Kidney epithelial cell (primary cell): ENCODE results near the gene LPAR1. TPM values are rescaled to one million over a fixed set of nuclear protein-coding genes. Genes with fewer than 3 reads are reported as not detected.
"Not testable (repeated sequence)": the region's sequence is repeated elsewhere in the genome, so short reads cannot be mapped to it uniquely, and the experiment has no call there.

Experiments
- DNase-seq: peaks from one replicate; pipeline ENCODE4 v3.0.0-alpha.2; 2010; ENCODE audit warnings: low read depth
- H3K27me3 ChIP-seq: 2 replicates; pipeline ENCODE4 v1.6.0; 2011; ENCODE audit warnings: low read length; ENCODE audit not compliant: control insufficient read depth, insufficient read depth
- H3K36me3 ChIP-seq: 2 replicates; pipeline ENCODE4 v1.5.1; 2011; ENCODE audit warnings: low read length; ENCODE audit not compliant: control insufficient read depth, insufficient read depth
- H3K4me3 ChIP-seq: 2 replicates; pipeline ENCODE4 v1.5.1; 2011; ENCODE audit warnings: low read depth, mild to moderate bottlenecking, control low read depth, low read length
- total RNA-seq: library from RNA; depleted of rRNA; stranded (reverse); fragments of >200 nt; gene quantifications from 2 replicates; pipeline ENCODE4 v1.2.3, GENCODE V29; 2015
- TF ChIP-seq, protein P1 (sequence below): IDR thresholded peaks from 2 replicates; pipeline ENCODE4 v1.5.1; 2011; ENCODE audit warnings: mild to moderate bottlenecking, moderate library complexity, low read length, control low read depth, inconsistent platforms; ENCODE audit not compliant: insufficient read depth, poor library complexity, severe bottlenecking

Gene LPAR1
- total RNA-seq, 1 donor from 2014 or later, result 6.4 TPM

DNA sequence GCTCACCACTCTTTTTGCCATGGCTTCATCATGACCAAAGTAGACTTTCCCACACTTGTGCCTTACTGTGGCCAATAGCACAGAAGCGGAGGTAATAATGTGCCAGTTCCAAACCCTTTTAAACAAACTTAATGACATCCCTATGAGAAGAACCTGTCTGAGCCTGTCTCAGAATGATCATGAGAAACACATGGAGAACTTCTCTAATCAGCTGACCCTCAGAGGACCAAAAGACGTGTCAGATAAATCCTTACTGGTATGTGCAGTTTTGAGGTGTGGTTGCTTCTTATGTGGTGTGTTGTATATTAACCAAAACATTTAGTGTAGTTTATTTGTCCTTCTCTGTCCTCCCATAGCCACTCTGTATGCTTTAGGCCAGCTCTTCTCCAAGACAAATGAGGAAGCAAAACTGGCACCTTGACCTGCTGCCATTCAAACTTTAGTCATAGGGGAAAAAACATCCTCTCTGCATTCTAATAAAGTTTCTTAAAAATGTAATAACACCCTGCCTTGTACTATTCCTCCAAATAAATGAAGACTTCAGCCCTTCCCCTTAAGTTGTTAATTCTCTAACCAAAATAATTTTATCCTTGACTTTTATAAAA, 200.8 kb downstream of the LPAR1 start:
- DNase-seq, result no peak
- no peaks in the 10 kb centered on the region for H3K36me3 ChIP-seq
- H3K27me3 ChIP-seq, result no peaks in the 10 kb centered on the region
- H3K4me3 ChIP-seq, result no peak overlapping the region
- TF ChIP-seq, protein P1, sequence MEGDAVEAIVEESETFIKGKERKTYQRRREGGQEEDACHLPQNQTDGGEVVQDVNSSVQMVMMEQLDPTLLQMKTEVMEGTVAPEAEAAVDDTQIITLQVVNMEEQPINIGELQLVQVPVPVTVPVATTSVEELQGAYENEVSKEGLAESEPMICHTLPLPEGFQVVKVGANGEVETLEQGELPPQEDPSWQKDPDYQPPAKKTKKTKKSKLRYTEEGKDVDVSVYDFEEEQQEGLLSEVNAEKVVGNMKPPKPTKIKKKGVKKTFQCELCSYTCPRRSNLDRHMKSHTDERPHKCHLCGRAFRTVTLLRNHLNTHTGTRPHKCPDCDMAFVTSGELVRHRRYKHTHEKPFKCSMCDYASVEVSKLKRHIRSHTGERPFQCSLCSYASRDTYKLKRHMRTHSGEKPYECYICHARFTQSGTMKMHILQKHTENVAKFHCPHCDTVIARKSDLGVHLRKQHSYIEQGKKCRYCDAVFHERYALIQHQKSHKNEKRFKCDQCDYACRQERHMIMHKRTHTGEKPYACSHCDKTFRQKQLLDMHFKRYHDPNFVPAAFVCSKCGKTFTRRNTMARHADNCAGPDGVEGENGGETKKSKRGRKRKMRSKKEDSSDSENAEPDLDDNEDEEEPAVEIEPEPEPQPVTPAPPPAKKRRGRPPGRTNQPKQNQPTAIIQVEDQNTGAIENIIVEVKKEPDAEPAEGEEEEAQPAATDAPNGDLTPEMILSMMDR, result no peak

- TF ChIP-seq, protein P1, result no peak
- no peak overlapping the region for H3K4me3 ChIP-seq
- no peak for DNase-seq
- no peaks in the 10 kb centered on the region for H3K27me3 ChIP-seq
- H3K36me3 ChIP-seq, result no peaks in the 10 kb centered on the region
Observed at GRCh38 chr9:110835859-110836271, 202.4 kb downstream of the LPAR1 start.

- Histone ChIP-seq H3K4me3 (no peak overlapping the region), H3K27me3 (no peaks in the 10 kb centered on the region), H3K36me3 (no peaks in the 10 kb centered on the region)
- TF ChIP-seq, protein P1, result no peak
- DNase-seq, result peak; percentile 63
Observed at GRCh38 chr9:110835404-110835803, 202.9 kb downstream of the LPAR1 start.

GRCh38 chr9:110832926-110833325, 205.3 kb downstream of the LPAR1 start:
- TF ChIP-seq, protein P1, result no peak
- no peaks in the 10 kb centered on the region for H3K36me3 ChIP-seq
- DNase-seq, result no peak
- no peaks in the 10 kb centered on the region for H3K27me3 ChIP-seq
- no peak overlapping the region for H3K4me3 ChIP-seq

GRCh38 chr9:110830495-110830894, 207.8 kb downstream of the LPAR1 start:
- Histone ChIP-seq H3K4me3 (no peak overlapping the region), H3K36me3 (no peaks in the 10 kb centered on the region), H3K27me3 (no peaks in the 10 kb centered on the region)
- TF ChIP-seq, protein P1, result no peak
- no peak for DNase-seq

GRCh38 chr9:110828264-110828663, 210.0 kb downstream of the LPAR1 start:
- Histone ChIP-seq H3K27me3 (no peaks in the 10 kb centered on the region), H3K4me3 (no peak overlapping the region), H3K36me3 (no peaks in the 10 kb centered on the region)
- TF ChIP-seq, protein P1, result no peak
- no peak for DNase-seq

DNA sequence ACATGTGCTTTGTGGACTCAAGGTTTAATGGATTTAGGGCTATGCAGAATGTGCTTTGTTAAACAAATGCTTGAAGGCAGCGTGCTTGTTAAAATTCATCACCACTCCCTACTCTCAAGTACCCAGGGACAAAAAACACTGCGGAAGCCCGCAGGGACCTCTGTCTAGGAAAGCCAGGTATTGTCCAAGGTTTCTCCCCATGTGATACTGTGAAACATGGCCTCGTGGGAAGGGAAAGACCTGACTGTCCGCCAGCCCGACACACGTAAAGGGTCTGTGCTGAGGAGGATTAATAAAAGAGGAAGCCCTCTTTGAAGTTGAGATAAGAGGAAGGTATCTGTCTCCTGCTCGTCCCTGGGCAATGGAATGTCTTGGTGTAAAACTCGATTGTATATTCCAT, 211.9 kb downstream of the LPAR1 start:
- not testable (repeated sequence) for H3K27me3 ChIP-seq, H3K36me3 ChIP-seq, DNase-seq, H3K4me3 ChIP-seq
